Stimulated activated CD4-positive, alpha-beta T cell treated with anti-CD3 and anti-CD28 coated beads, Interleukin-1b, Interleukin-23, amount 100 ng/mL, for 4 hours (primary cell): ENCODE data around the gene PCP4.

Experiments used
- DNase-seq, 2 donors: peaks; one replicate each; pipeline ENCODE4 v3.0.0-alpha.2; 2020; ENCODE audit warnings: low read depth in 2 of 2

PCP4 gene

DNA sequence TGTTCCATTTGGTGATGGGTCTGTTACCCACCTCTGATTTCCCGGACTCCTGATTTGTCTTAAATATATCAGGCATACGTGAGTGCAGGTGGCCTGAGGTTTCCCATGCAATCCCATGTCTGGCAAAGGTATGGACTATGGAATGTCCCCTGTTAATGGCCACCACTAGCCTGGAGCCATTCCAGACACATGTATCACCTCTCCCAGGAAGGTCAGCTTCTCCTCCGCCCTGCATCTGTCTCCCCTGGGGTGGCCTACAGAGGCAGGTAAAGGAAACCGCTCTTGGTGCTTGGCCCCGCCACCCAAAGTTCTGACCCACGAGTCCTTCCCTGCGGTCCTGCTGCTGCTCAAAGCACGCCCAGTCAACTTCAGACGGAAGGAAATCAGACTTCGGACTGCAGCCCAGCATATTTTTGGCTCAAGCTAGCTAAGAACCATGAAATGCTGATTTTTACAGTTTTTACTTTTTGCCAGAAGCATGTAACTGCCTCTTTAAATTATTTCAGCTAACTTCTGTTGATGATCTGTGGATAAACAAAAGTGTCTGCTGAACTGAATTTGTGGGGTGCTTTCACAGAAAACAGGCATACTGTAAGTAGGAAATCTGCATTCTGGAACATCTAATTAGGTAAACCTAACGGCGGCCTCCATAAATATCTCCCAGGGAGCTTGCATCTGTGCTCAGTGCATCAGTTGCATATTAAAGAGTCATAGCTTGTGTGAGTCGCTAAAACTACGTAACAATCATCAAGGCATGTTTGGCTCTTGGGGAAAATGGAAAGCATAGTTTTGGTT lies 105.9 kb downstream of the PCP4 start:
- DNase-seq = no peak

DNA sequence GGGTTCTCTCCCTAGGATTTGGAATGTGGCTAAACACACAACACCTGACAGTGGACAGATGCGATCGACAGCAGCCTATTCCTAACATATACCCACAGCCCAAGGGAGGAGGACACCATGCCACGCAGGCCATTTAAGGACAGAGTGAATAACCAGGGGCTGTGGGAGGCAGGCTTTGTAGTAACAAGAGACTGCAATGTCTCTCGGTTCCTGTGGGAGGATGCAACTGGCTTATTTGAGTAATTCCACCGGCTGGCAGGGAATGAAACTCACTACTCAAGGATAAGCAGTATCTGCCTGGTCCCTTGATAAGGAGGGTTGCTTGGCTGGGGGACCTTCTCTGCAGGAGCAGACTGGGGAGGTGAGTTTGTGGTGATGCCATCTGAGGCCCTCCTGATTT lies 109.6 kb downstream of the PCP4 start:
- no peak for DNase-seq
